GM19438 (cell line): Measurements from ENCODE around the gene GID4.
A peak's percentile ranks its signal among the peaks of the same experiment; 100 is the strongest.

ENCODE experiments used
- ATAC-seq: cut with Tn5 transposase; IDR thresholded peaks from one replicate; pipeline ENCODE4 v1.9.1; 2021; ENCODE audit warnings: low read depth; ENCODE audit not compliant: unreplicated experiment

Gene GID4

DNA sequence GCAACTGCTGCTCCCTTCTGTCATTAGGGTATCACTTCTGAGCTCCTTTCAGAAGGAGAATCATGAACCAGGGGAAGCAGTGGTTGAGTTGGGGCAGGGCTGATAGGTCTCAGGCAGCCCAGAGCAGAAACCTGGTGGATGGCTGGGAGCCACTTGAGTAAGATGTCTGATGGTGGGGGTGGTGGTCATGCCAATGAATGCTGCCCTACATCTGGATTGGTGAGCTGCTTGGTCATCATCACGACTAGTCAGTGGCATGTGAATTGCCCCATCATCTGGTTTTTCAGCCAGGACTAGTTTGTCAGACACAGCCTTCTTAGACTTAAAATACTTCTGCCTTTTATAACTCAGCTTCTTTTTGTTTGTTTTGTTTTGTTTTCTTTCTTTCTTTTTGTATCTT, 2.6 kb downstream of the GID4 start:
- ATAC-seq, result no peak

DNA sequence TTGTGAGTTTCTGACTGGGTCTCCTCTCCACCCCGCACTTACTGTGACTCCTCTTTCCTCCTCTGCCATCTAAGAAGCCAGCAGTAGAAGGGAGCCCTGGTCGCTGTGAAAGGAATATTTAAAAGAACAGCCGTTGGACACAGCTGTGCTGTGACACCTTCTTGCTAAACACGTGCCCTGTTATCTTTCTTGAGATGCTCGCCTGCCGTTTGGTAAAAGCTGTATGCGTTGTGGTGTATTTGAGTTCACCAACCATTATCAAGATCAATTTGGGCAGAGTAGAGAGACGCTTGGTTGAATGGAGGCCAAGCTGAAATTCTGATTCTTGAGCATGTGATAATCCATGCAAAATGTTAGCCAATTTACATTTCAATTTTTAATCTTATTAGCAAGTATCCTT, 3.8 kb downstream of the GID4 start:
- ATAC-seq, result no peak

DNA sequence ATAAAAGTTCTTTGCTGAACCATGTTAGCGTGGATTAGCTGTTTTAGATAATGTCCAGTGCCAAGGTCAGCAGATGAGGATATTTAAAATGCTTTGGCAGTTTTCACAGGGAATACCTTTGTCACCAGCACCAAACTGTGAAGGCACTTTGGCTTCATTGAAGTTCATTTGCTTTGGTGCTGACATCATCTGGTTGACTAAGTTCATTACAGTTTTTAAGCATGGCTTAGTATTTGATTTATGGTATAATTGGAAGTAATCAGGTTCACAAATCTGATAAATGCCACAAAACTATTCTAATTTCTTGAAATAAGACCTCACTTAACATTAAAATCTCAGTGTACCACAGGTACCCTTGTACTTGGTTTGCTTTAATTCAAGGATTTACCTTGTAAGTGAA, 4.3 kb downstream of the GID4 start:
- no peak for ATAC-seq

DNA sequence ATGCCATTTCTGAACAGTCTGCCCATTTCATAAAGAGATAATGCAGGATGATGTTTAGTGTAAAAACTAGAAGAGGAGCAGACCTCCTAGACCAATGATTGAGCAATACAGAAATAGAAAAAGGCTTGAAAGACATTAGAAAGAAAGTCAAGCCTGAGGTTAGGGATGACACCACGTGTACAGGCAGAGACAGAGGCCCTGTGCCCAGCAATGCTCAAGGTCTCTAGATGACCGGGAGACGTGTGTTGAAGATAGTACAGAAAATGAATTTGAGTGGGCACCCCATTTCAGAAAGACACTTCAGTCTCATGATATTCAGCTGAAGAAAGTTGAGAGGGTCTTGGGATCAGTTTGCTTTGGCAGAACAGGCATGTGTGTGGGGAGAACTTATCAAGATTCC, 5.4 kb downstream of the GID4 start:
- no peak for ATAC-seq

DNA sequence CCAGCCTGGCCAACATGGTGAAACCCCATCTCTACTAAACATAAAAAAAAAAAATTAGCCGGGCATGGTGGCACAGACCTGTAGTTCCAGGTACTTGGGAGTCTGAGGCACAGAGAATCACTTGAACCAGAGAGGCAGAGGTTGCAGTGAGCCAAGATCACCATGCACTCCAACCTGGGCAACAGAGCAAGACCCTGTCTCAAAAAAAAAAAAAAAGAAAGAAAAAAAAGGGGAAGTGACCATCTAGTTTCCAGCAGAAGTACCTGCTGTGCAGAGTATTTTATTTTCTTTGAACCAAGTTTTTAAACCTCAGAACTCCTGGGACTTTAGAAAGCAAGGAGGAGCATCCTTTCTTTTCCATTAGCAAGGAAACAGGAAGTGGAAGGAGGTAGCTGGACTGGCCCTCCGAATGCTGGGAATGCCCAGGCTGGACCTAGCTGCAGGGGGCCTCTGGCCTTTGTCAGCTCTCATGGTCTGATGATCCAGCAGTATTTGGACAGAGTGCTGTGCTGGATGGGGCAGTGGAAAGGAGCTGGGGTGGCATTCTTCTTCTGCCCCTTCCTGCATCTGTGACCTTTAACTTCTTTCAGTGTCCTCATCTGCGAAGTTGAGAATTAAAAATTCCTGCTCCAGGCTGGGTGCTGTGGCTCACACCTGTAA, 6.6 kb downstream of the GID4 start:
- ATAC-seq, result no peak

DNA sequence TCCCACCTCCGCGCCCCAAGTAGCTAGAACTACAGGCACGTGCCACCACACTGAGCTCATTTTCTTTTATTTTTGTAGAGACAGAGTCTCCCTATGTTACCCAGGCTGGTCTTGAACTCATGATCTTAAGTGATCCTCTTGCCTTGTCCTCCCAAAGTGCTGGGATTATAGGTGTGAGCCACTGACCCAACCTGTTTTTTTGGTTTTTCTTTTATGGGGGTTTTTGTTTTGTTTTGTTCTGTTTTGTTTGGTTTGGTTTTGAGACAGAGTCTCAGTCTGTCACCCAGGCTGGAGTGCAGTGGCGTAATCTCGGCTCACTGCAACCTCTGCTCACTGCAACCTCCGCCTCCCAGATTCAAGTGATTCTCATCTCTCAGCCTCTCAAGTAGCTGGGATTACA, 16.4 kb downstream of the GID4 start:
- no peak for ATAC-seq

DNA sequence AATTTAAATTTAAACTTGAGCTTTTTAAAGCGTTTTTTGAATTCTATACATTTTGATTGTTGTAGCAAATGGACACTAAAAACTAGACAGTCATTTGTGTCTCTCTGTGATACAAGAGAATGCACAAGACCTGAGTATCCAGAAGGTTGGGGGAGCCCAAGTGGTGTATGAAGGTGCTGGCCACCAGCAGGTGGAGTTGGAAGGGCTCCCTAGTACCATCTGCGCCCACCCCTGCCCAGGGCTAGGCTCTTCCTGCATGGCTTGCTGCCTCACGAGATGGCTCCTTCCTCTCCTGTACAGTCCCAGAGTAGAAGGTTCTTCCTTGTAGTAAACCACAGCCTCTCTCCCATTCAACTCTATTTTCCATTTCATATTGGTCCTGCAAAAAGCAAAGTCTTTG, 17.0 kb downstream of the GID4 start:
- ATAC-seq, result no peak

DNA sequence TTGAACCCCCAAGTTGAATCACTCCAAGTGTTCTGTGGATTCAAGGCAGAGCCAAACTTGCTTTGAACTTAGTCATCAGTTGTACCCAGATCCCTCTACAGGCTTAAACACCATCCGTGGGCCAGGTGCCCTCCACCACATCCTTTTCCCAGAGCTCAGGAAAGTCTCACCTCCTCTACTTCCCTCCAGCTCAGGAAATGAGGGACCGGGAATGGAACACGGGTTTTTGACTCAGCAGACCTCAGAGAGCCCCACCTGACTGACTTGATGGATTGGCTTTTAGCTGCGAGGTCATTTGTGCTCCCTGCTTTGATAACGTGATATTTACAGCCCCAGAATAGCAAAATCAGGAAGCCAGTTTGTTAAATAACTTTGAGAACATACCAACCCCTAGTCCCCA, 20.1 kb downstream of the GID4 start:
- ATAC-seq, result no peak

DNA sequence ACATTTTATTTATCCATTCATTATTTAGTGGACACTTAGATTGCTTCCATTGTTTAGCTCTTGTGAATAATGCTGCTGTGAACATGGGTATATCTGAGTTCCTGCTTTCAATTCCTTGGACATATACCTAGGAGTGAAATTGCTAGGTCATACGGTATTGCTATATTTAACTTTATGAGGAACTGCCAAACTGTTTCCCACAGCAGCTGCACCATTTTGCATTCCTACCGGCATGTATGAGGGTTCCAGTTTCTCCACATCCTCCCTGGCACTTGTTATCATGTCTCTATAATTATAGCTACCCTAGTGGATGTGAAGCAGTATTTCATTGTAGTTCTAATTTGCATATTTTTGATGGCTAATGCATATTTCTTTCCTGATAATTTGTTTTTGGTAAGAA, 24.8 kb downstream of the GID4 start:
- no peak for ATAC-seq

DNA sequence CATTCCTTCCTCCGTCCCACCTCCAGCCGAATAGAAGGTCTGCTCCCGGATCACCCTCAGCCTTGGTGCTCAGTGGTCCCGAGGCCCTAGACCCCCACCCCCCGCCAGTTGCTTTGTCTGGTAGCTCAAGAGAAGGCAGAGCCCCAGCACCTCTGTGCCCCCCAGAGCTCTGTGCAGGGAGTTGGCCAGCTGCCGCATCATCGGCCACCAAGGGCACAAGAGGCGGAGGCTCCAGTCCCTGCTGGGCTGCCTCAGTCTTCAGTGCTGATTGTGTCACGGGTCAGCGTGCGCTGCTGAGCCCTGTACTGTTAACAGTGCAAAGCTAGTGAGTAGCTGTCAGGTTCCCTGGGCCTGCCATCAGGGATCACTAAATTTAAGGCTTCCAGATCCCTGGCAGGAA, 26.3 kb downstream of the GID4 start:
- no peak for ATAC-seq

DNA sequence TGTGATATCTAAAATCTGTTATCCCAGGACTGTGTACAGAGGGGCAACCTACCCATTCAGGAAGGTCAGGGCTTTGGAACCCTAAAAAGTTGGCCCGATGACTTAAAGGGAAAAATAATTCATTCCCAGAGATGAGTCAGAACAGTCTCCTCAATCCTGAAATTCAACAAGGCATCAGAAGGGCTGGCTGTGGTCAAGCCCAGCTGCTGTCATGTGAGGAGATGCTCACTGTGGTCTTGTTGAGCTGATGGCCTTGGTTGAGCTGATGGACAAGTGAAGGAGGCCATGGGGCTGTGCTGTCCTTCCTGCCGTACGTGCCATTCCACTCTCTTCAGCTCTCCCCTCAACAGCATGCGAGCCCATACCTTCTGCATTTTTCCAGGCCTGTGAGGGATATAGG, 27.7 kb downstream of the GID4 start:
- ATAC-seq, result no peak

DNA sequence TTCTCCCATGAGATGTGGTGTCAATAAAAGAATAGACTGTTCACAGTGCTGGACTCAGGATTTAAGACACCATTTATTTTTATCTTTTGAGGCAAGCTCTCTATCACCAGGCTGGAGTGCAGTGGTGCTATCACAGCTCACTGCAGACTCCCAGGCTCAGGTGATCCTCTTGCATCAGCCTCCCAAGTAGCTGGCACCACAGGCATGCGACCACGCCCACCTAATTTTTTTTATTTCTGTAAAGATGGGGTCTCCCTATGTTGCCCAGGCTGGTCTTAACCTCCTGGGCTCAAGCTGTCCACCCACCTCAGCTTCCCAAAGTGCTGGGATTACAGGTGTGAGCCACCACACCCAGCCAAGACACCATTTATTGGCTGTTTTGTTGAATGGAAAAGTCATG, 29.9 kb downstream of the GID4 start:
- ATAC-seq, result no peak

DNA sequence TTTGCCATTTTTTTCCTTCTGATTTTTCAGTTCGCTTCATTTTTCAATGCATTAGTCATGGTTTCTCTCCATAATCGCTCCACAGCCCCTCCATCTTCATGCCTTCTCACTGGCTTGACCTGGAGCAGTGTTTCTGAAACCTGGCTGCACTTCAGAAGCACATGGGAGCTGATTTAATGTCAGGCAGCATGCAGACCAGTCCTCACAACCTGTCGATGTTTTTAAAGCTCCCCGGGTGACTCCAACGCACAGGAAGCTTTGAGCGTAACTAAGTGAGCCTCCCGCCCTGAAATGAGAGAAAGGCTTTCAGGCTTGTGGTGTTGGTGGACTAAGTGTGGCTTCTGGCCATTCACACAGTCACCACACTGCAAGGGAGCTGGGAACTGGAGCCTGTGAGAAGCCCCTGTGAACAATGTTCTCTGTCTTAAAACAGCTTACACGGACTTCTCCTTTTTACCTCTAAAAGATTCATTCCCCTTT, 31.7 kb downstream of the GID4 start:
- ATAC-seq, result no peak

DNA sequence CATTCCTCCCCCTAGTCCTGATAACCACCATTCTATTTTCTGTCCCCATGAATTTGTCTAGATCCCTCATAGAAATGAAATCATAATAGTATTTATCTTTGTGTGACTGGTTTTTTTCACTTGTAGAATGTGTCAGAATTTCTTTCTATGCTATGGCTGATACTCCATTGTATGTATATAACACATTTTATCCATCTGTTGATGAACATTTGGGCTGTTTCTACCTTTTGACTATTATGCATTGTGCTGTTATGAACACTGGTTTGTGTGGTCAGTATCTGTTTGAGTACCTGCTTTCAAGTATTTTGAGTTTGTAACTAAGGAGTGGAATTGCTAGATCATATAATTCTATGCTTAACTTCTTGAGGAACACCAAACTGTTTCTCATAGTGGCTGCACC, 32.5 kb downstream of the GID4 start:
- ATAC-seq, result no peak

DNA sequence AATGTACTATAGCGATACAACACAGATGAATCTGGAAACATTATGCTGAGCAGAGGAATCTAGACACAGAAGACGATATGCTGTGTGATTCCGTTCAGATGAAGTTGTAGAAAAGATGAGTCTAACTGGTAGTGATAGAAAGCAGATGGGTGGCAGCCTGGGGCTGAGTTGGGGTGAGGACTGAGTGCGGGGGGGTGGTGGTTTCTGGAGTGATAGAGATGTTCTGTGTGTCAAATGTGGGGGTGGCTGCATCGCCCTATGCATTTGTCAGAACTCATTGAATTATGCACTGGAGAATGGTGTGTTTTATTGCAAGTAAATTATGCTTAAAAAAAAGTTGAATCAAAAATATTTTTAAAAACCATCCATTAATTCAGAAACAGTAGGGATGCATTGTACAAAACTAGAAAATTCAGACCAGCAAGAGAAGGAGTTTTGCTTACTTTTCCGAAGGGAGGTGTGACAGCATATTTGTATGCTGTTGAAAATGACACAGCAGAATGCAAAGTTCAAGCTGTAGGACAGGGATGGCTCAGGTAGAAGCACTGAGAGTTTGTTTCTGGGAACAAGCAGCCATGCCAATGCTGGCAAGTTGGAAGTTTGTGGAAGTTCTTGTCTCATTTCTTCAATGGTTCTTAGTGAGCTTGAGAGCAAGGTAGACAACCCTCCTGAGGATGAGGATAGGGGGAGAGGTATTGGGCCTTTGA, 35.5 kb downstream of the GID4 start:
- ATAC-seq, result no peak

DNA sequence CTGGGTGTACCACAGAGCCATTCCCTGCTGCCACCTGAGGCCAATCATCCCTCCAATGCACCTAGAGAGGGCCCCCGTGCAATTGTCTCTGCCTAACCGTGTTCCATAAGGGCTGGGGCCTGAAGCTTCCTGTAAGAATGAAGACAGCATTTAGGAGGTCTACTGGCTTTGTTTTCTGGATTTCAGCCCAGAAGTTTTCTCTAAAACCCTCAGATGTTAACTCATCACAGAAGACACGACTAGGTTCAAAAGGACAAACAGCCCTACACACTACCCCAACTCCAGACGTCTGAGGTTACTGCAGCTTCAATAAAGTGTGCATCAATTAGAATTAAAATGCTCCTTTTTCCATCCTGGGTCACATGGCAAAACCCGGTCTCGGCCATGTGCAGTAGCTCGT, 37.7 kb downstream of the GID4 start:
- no peak for ATAC-seq

DNA sequence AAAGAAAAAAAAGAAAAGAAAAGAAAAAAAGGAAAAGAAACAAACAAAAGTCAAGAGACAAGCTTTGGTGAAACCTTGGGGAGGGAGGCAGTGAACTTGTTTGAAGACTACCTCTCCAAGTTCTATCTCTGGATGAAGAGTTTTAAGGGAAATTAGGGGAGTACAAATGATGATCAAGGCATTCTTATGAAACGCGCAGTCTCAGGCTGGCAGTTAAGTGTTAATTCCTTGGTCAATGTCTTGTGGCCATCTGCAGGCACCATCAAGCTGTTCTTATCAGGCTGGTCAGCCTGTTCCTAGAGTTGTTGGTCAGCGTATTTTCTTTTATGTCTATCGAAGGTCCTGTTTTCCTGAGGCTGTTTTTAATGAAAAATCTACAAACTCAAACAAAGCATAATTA, 40.3 kb downstream of the GID4 start:
- ATAC-seq, result no peak

DNA sequence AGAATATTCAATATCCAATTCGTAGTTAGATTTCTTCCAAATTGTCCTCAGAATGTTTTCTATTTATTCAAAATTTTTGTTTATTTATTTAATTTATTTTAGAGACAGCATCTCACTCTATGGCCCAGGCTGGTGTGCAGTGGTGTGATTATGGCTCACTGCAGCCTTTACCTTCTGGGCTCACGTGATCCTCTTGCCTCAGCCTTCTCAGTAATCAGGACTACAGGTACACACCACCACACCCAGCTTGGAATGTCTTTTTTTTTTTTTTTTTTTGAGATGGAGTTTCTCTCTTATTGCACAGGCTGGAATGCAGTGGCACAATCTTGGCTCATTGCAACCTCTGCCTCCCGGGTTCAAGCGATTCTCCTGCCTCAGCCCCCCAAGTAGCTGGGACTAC, 45.0 kb downstream of the GID4 start:
- no peak for ATAC-seq

DNA sequence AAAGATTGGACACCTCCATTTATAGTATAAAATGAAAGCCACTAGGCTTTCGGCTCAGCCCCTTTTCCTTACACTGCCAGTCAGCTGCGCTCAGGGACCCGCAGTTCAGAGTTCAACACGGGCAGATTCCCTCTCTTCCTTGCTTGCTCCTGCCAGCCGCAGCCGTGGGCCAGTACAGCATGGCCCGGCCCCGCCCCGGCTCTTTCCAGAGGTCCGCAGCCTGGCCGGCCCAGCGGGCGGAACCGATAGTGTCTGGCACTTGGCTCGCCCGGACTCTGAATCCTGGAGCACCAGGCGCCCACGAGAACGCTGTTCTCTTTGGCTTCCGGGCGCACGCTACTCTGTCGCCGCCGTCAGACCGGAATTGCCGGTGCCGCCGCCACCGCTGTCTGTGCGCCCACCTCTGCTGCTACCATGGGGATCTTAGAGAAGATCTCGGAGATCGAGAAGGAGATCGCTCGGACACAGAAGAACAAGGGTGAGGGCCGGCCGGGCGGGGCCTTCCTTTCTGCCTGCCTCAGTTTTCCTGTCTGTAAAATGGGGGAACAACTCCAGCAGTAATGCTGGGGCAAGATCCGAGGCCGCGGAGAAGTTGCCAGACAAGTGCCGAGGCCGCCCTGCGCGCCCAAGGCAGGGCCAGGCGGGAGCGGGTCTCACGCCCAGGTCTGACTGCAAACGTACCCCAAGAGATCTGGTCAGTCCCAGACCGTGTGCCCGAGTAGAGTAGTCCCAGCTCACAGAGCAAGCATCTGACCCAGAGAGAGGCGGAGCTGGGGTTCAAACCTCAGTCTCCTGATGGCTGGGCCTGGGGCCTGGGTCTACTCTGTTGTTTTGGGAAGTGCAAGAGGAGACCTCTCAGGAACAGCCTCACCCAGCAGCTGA, 48.6 kb downstream of the GID4 start, which contains the start of gene DRG2:
Gene DRG2, plus strand, starts transcription at position 339 of the 882 bp plus-strand sequence. Its CDS starts 76 bp downstream, at position 415.
- peak; percentile 74 for ATAC-seq

DNA sequence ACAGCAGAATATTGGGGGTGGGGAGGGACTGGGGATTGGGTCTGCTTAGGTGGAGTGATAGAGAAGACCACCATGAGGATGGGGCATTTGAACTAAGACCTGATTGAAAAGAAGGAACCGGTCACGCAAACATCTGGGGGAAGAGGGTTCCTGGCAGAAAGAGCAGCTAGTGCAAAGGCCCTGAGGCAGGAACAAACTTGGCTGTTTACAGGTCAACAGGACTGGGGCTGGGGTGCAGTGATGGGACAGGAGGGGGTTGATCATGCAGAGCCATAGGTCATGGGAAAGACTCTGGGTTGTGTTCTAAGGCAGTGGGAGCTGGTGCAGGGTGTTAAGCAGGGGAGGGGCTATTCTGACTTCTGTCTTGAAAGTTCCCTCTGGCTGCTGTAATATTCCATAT, 50.4 kb downstream of the GID4 start:
- ATAC-seq, result no peak

DNA sequence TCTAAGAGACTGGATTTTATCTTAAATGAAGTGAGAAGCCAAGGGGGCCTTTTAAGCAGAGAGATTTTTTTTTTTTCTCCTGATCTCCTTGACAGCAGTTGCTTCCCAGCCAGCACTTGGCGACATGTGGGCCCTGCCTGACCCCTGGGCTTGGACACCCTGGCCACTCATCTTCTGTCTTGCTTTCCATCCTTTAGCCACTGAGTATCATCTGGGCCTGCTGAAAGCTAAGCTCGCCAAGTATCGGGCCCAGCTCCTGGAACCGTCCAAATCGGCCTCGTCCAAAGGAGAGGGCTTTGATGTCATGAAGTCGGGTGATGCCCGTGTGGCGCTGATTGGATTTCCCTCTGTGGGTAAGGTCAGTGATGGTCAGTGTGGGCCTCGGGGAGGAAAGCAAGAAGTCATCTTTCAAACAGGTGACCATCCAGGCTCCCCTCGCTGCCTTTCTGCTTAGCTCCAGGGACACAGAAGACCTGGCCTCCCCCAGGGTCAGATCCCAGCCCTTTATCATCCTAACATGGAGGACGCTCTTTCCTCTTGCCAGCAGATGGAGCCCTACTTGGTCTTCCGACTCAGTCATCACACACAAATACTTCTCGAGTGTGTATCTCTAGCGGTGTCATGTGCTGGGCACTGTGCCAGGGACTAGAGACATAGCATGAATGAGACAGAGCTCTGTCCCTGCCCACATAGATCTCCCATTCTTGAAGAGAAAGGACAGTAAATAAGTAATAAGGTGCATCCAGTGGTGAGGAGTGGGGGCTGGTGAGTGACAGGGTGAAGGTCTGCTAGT, 54.6 kb downstream of the GID4 start:
- no peak for ATAC-seq
